GM23338 (cell line): ENCODE data around the gene CCNYL1. TPM values are rescaled to one million over a fixed set of nuclear protein-coding genes. Genes with fewer than 3 reads are reported as not detected.
"Not testable (repeated sequence)": the region's sequence is repeated elsewhere in the genome, so short reads cannot be mapped to it uniquely, and the experiment has no call there.

Source experiments
- ATAC-seq: fragments of 200-7000 bp; cut with Tn5 transposase; 3 replicates; pipeline ENCODE4 v1.9.1; 2020
- DNase-seq: peaks from one replicate; pipeline ENCODE4 v3.0.0-alpha.2; 2015; ENCODE audit warnings: low spot score
- H2AFZ ChIP-seq: fragments of 200-600 bp; sonication (generic); 2 replicates; pipeline ENCODE4 v1.8.0; 2016; ENCODE audit warnings: antibody characterized with exemption, mild to moderate bottlenecking, moderate library complexity
- H3F3A ChIP-seq: fragments of 200-600 bp; sonication (generic); replicated peaks from 2 replicates; pipeline ENCODE4 v1.8.0; 2017; ENCODE audit warnings: antibody characterized with exemption, mixed run types, low read depth
- H3K27ac ChIP-seq: fragments of 200-600 bp; sonication (generic); 2 replicates; pipeline ENCODE4 v1.6.1; 2016; ENCODE audit warnings: low read depth
- H3K27me3 ChIP-seq: fragments of 200-600 bp; sonication (generic); 2 replicates; pipeline ENCODE4 v1.8.0; 2016; ENCODE audit warnings: mild to moderate bottlenecking, mixed run types, moderate library complexity; ENCODE audit not compliant: insufficient read depth
- H3K36me3 ChIP-seq: fragments of 200-600 bp; sonication (generic); 2 replicates; pipeline ENCODE4 v1.8.0; 2016; ENCODE audit warnings: mild to moderate bottlenecking; ENCODE audit not compliant: insufficient read depth
- H3K4me1 ChIP-seq: fragments of 200-600 bp; sonication (generic); 2 replicates; pipeline ENCODE4 v1.8.0; 2016; ENCODE audit warnings: mild to moderate bottlenecking, moderate library complexity; ENCODE audit not compliant: insufficient read depth
- H3K4me2 ChIP-seq: fragments of 200-600 bp; sonication (generic); 2 replicates; pipeline ENCODE4 v1.7.1; 2017; ENCODE audit warnings: mixed run types
- H3K4me3 ChIP-seq: fragments of 200-600 bp; sonication (generic); 2 replicates; pipeline ENCODE4 v1.6.1; 2016; ENCODE audit warnings: mixed run types
- H3K79me2 ChIP-seq: fragments of 200-600 bp; sonication (generic); replicated peaks from 2 replicates; pipeline ENCODE4 v1.8.0; 2017; ENCODE audit warnings: mild to moderate bottlenecking; ENCODE audit not compliant: insufficient read depth
- H3K9me2 ChIP-seq: fragments of 200-600 bp; sonication (generic); 2 replicates; pipeline ENCODE4 v1.8.0; 2017; ENCODE audit not compliant: insufficient read depth
- H4K20me1 ChIP-seq: fragments of 200-600 bp; sonication (generic); replicated peaks from 2 replicates; pipeline ENCODE4 v1.8.0; 2017; ENCODE audit warnings: mild to moderate bottlenecking; ENCODE audit not compliant: insufficient read depth
- H3K27ac Mint-ChIP-seq: 2 replicates; pipeline ENCODE4 v1.8.0; 2020; ENCODE audit warnings: inconsistent platforms, mild to moderate bottlenecking, moderate library complexity, mixed read lengths
- H3K27me3 Mint-ChIP-seq: 3 replicates; pipeline ENCODE4 v1.8.0; 2022; ENCODE audit warnings: low read depth, mild to moderate bottlenecking, moderate library complexity, mixed read lengths, inconsistent platforms; ENCODE audit not compliant: insufficient read depth, poor library complexity
- H3K36me3 Mint-ChIP-seq: 3 replicates; pipeline ENCODE4 v1.8.0; 2021; ENCODE audit warnings: low read depth, mild to moderate bottlenecking, inconsistent platforms, moderate library complexity, mixed read lengths
- H3K4me1 Mint-ChIP-seq: 3 replicates; pipeline ENCODE4 v1.8.0; 2020; ENCODE audit warnings: mild to moderate bottlenecking, inconsistent platforms, mixed read lengths
- H3K4me3 Mint-ChIP-seq: 3 replicates; pipeline ENCODE4 v1.8.0; 2021; ENCODE audit warnings: moderate library complexity, mild to moderate bottlenecking, inconsistent platforms, mixed read lengths
- H3K9me3 Mint-ChIP-seq: 3 replicates; pipeline ENCODE4 v1.8.0; 2020; ENCODE audit warnings: moderate library complexity, mild to moderate bottlenecking, inconsistent platforms, mixed read lengths
- CREB1 ChIP-seq: fragments of 250-450 bp; sonication (Bioruptor Pico); IDR thresholded peaks from 2 replicates; pipeline ENCODE4 v1.5.0; 2020; ENCODE audit warnings: low read depth, mild to moderate bottlenecking, moderate library complexity
- POLR2AphosphoS5 ChIP-seq: IDR thresholded peaks from 2 replicates; pipeline ENCODE4 v1.6.1; 2016; ENCODE audit warnings: antibody characterized with exemption, low read depth
- REST ChIP-seq: IDR thresholded peaks from one replicate; pipeline ENCODE4 v1.6.1; 2018; ENCODE audit warnings: antibody characterized with exemption; ENCODE audit not compliant: unreplicated experiment
- ZNF331 ChIP-seq: fragments of 250-450 bp; sonication (Bioruptor Pico); IDR thresholded peaks from 2 replicates; pipeline ENCODE4 v1.5.0; 2020; ENCODE audit warnings: low read depth, mild to moderate bottlenecking, moderate library complexity
- ZNF462 ChIP-seq: fragments of 250-450 bp; sonication (Bioruptor Pico); IDR thresholded peaks from 2 replicates; pipeline ENCODE4 v1.5.0; 2020; ENCODE audit warnings: mild to moderate bottlenecking, moderate library complexity
- polyA plus RNA-seq: library from polyadenylated mRNA; unstranded; fragments of >200 nt; fragmentation: Nextera tagmentation; extraction: Ambion mirVana; gene quantifications from 2 replicates; pipeline ENCODE4 v1.2.1, GENCODE V29; 2016
- total RNA-seq: library from RNA; depleted of rRNA; stranded (reverse); fragments of >200 nt; shearing (Covaris generic); gene quantifications from 2 replicates; pipeline ENCODE4 v1.2.3, GENCODE V29; 2014

The CCNYL1 gene
- total and polyA plus RNA-seq, 2 experiments from 2014 or later = 19.6 to 32.1 TPM

GRCh38 chr2:207734636-207735512 lies 23.4 kb downstream of the CCNYL1 start (continued):
- TF ChIP-seq REST (no peak), CREB1 (no peak), ZNF331 (CRISPR knock-in tag) (no peak), ZNF462 (no peak), POLR2AphosphoS5 (no peak)

GRCh38 chr2:207735513-207735859 lies 24.0 kb downstream of the CCNYL1 start:
- not testable (repeated sequence) for DNase-seq, H3K4me3 Mint-ChIP-seq, H3K4me1 Mint-ChIP-seq, H3K4me2 ChIP-seq, H3K4me3 ChIP-seq, H3K27me3 ChIP-seq, H3K4me1 ChIP-seq, H3K9me3 Mint-ChIP-seq, H3K9me2 ChIP-seq, H4K20me1 ChIP-seq, H3K27ac Mint-ChIP-seq, H2AFZ ChIP-seq, H3F3A ChIP-seq, H3K27ac ChIP-seq, ATAC-seq, H3K27me3 Mint-ChIP-seq
- peaks cover 28% of the 10 kb centered on the region for H3K36me3 Mint-ChIP-seq
- H3K79me2 ChIP-seq = 0 out of 2 replicates have a peak, but pooled peaks cover 10% of the 10 kb centered on the region
- H3K36me3 ChIP-seq = peaks cover 11% of the 10 kb centered on the region; the same call in 1 of the 2 replicates
